H1 (cell line): ENCODE results near the gene PHRF1. TPM values are rescaled to one million over a fixed set of nuclear protein-coding genes. Genes with fewer than 3 reads are reported as not detected.
A peak's percentile ranks its signal among the peaks of the same experiment; 100 is the strongest.

Experiments used
- CTCF ChIA-PET: fragments of 300-600 bp; sonication (Branson Sonifier 250); formaldehyde crosslinking; loops from one replicate; lab custom pipeline; 2021; ENCODE audit not compliant: partially characterized antibody; lab: Charles Lee
- POLR2A ChIA-PET: fragments of 300-600 bp; sonication (Branson Sonifier 250); formaldehyde crosslinking; loops from one replicate; lab custom pipeline; 2021; ENCODE audit warnings: inconsistent platforms; ENCODE audit not compliant: partially characterized antibody; lab: Charles Lee
- DNase-seq, 2 experiments: peaks; one replicate each; pipeline versions ENCODE4 v3.0.0 to v3.0.0-alpha.2; 2010 to 2022; ENCODE audit warnings: low spot score in 2 of 2, low read depth in 1 of 2, mixed read lengths in 1 of 2
- FAIRE-seq: peaks from 2 replicates; lab custom pipeline; 2011; peaks lifted over from hg19 to GRCh38; lab: Jason Lieb, UNC
- H2AFZ ChIP-seq: 2 replicates; pipeline ENCODE4 v1.8.1; 2012; ENCODE audit warnings: low read length, inconsistent platforms
- H2AK5ac ChIP-seq: 2 replicates; pipeline ENCODE4 v1.6.1; 2013; ENCODE audit warnings: low read depth, low read length
- H2BK120ac ChIP-seq: replicated peaks from 2 replicates; pipeline ENCODE3; 2013; ENCODE audit warnings: low read depth, low read length, inconsistent platforms
- H2BK12ac ChIP-seq: 2 replicates; pipeline ENCODE4 v1.6.1; 2013; ENCODE audit warnings: low read depth, low read length
- H2BK15ac ChIP-seq: 2 replicates; pipeline ENCODE4 v1.6.1; 2013; ENCODE audit warnings: low read length
- H2BK20ac ChIP-seq: 2 replicates; pipeline ENCODE4 v1.6.1; 2013; ENCODE audit warnings: low read length
- H2BK5ac ChIP-seq: 2 replicates; pipeline ENCODE4 v1.6.1; 2013; ENCODE audit warnings: low read depth, low read length
- H3K14ac ChIP-seq: 2 replicates; pipeline ENCODE4 v1.6.1; 2013; ENCODE audit warnings: inconsistent platforms; ENCODE audit not compliant: insufficient read length
- H3K18ac ChIP-seq: 2 replicates; pipeline ENCODE4 v1.6.1; 2013; ENCODE audit warnings: low read length; ENCODE audit errors: extremely low read depth
- H3K23ac ChIP-seq: 2 replicates; pipeline ENCODE4 v1.6.1; 2013; ENCODE audit warnings: inconsistent platforms; ENCODE audit not compliant: insufficient read length
- H3K23me2 ChIP-seq: 2 replicates; pipeline ENCODE4 v1.6.1; 2013; ENCODE audit warnings: low read depth, low read length
- H3K27ac ChIP-seq: 2 replicates; pipeline ENCODE4 v1.6.1; 2011; ENCODE audit warnings: low read depth, low read length, inconsistent platforms
- H3K27me3 ChIP-seq, 4 experiments: replicated peaks in 1 of 4; 1 replicate in 1 of 4; 2 replicates in 3 of 4; pipeline versions ENCODE4 v1.6.1 to v1.8.1; 2011 to 2013; ENCODE audit warnings: low read length in 3 of 4, mild to moderate bottlenecking in 3 of 4, inconsistent platforms in 2 of 4, mixed read lengths in 2 of 4, moderate library complexity in 1 of 4; ENCODE audit not compliant: control insufficient read depth in 3 of 4, insufficient read depth in 3 of 4; ENCODE audit errors: extremely low read depth in 1 of 4
- H3K36me3 ChIP-seq, 4 experiments: 2 replicates each; pipeline versions ENCODE4 v1.6.1 to v1.8.1; 2011 to 2013; ENCODE audit warnings: mild to moderate bottlenecking in 4 of 4, low read length in 3 of 4, moderate library complexity in 2 of 4, control low read depth in 1 of 4, inconsistent platforms in 1 of 4; ENCODE audit not compliant: insufficient read depth in 4 of 4, control insufficient read depth in 2 of 4
- H3K4ac ChIP-seq: replicated peaks from 2 replicates; pipeline ENCODE3; 2013; ENCODE audit warnings: low read length, low read depth, mixed read lengths, inconsistent platforms; ENCODE audit not compliant: insufficient read length
- H3K4me1 ChIP-seq, 4 experiments: replicated peaks in 1 of 4; 1 replicate in 1 of 4; 2 replicates in 3 of 4; pipeline versions ENCODE4 v1.6.1 to v1.8.1; 2011 to 2013; ENCODE audit warnings: low read length in 3 of 4, inconsistent platforms in 2 of 4, mixed read lengths in 1 of 4; ENCODE audit not compliant: insufficient read depth in 4 of 4, control insufficient read depth in 3 of 4
- H3K4me2 ChIP-seq, 2 experiments: 2 replicates each; pipeline versions ENCODE4 v1.6.1 to v1.8.1; 2011 to 2013; ENCODE audit warnings: low read depth in 2 of 2, low read length in 2 of 2, control low read depth in 1 of 2, inconsistent platforms in 1 of 2, mild to moderate bottlenecking in 1 of 2; ENCODE audit not compliant: insufficient read depth in 1 of 2
- H3K4me3 ChIP-seq, 4 experiments: fragments of 200-600, 300-600 bp in 1 of 4; sonication (generic), shearing (Covaris generic), sonication (Bioruptor Twin) in 1 of 4; 2 replicates each; pipeline versions ENCODE4 v1.5.1 to v1.8.1; 2011 to 2016; ENCODE audit warnings: low read length in 4 of 4, low read depth in 3 of 4, control low read depth in 2 of 4, inconsistent platforms in 2 of 4, mild to moderate bottlenecking in 2 of 4, mixed read lengths in 1 of 4, moderate library complexity in 1 of 4; ENCODE audit not compliant: insufficient read depth in 2 of 4; ENCODE audit errors: extremely low read depth in 1 of 4
- H3K56ac ChIP-seq: replicated peaks from 2 replicates; pipeline ENCODE3; 2013; ENCODE audit warnings: low read depth, mild to moderate bottlenecking, mixed read lengths, low read length, inconsistent platforms; ENCODE audit not compliant: insufficient read length
- H3K79me1 ChIP-seq: 2 replicates; pipeline ENCODE4 v1.6.1; 2013; ENCODE audit warnings: low read depth, low read length, control low read depth
- H3K79me2 ChIP-seq, 2 experiments: 2 replicates each; pipeline versions ENCODE4 v1.6.1 to v1.8.1; 2012 to 2013; ENCODE audit warnings: low read length in 2 of 2, mild to moderate bottlenecking in 2 of 2, inconsistent platforms in 1 of 2; ENCODE audit not compliant: insufficient read depth in 2 of 2, control insufficient read depth in 1 of 2
- H3K9ac ChIP-seq, 4 experiments: replicated peaks in 1 of 4; 1 replicate in 1 of 4; 2 replicates in 3 of 4; pipeline versions ENCODE4 v1.6.1 to v1.8.1; 2011 to 2013; ENCODE audit warnings: low read depth in 3 of 4, low read length in 3 of 4, control low read depth in 2 of 4, mild to moderate bottlenecking in 2 of 4, moderate library complexity in 2 of 4, inconsistent platforms in 1 of 4; ENCODE audit errors: extremely low read depth in 1 of 4
- H3K9me3 ChIP-seq, 2 experiments: 2 replicates each; pipeline versions ENCODE4 v1.6.1 to v1.8.1; 2012 to 2013; ENCODE audit warnings: mild to moderate bottlenecking in 2 of 2, moderate library complexity in 2 of 2, control low read depth in 1 of 2, inconsistent platforms in 1 of 2, low read depth in 1 of 2, low read length in 1 of 2, mixed read lengths in 1 of 2; ENCODE audit not compliant: insufficient read depth in 2 of 2
- H4K20me1 ChIP-seq, 2 experiments: replicated peaks in 1 of 2; 2 replicates each; pipeline versions ENCODE3 to v1.8.1; 2011 to 2013; ENCODE audit warnings: inconsistent platforms in 2 of 2, low read length in 2 of 2, mild to moderate bottlenecking in 1 of 2; ENCODE audit not compliant: insufficient read depth in 2 of 2, control insufficient read depth in 1 of 2
- H4K5ac ChIP-seq: 2 replicates; pipeline ENCODE4 v1.6.1; 2013; ENCODE audit warnings: low read length, low read depth, mixed read lengths, inconsistent platforms; ENCODE audit not compliant: insufficient read length
- H4K8ac ChIP-seq: 2 replicates; pipeline ENCODE4 v1.8.0; 2013; ENCODE audit warnings: mild to moderate bottlenecking, moderate library complexity, low read length, inconsistent platforms; ENCODE audit not compliant: insufficient read depth; ENCODE audit errors: extremely low read depth
- H4K91ac ChIP-seq: replicated peaks from 2 replicates; pipeline ENCODE3; 2013; ENCODE audit warnings: low read length, mixed read lengths, inconsistent platforms; ENCODE audit not compliant: insufficient read length
- EZH2 ChIP-seq: fragments of 200-600 bp; sonication (generic); IDR thresholded peaks from 2 replicates; pipeline ENCODE4 v1.7.1; 2012; ENCODE audit warnings: low read depth, mild to moderate bottlenecking, moderate library complexity, low read length, inconsistent platforms; ENCODE audit not compliant: severe bottlenecking
- GABPA ChIP-seq: IDR thresholded peaks from 2 replicates; pipeline ENCODE4 v1.6.1; 2011; ENCODE audit warnings: mild to moderate bottlenecking, low read length, moderate library complexity, borderline replicate concordance; ENCODE audit not compliant: insufficient read depth
- KDM5A ChIP-seq: fragments of 200-600 bp; IDR thresholded peaks from 2 replicates; pipeline ENCODE4 v1.7.1; 2012; ENCODE audit warnings: mild to moderate bottlenecking, low read length, inconsistent platforms, mixed read lengths
- POLR2A ChIP-seq, 2 experiments: IDR thresholded peaks; 1 replicate in 1 of 2; 2 replicates in 1 of 2; pipeline ENCODE4 v1.6.1; 2011; ENCODE audit warnings: low read depth in 2 of 2, low read length in 2 of 2, mild to moderate bottlenecking in 2 of 2; ENCODE audit errors: control extremely low read depth in 1 of 2
- POLR2AphosphoS5 ChIP-seq: IDR thresholded peaks from 2 replicates; pipeline ENCODE4 v1.6.1; 2011; ENCODE audit warnings: low read depth, low read length
- RBBP5 ChIP-seq: IDR thresholded peaks from 2 replicates; pipeline ENCODE4 v1.7.1; 2012; ENCODE audit warnings: low read depth, mild to moderate bottlenecking, inconsistent platforms, low read length, moderate library complexity, borderline replicate concordance
- SP2 ChIP-seq: IDR thresholded peaks from 2 replicates; pipeline ENCODE4 v1.6.1; 2012; ENCODE audit warnings: mild to moderate bottlenecking, low read length, inconsistent platforms
- SUZ12 ChIP-seq: fragments of 200-600 bp; sonication (generic); IDR thresholded peaks from 2 replicates; pipeline ENCODE4 v1.6.1; 2012; ENCODE audit warnings: mild to moderate bottlenecking, inconsistent platforms, low read length, moderate library complexity, mixed read lengths
- WGBS, 2 experiments: shearing (Covaris generic) in 1 of 2; methylation state at CpG; one replicate each; pipeline versions ENCODE4 v1.1.6 to v1.1.7; 2013 to 2015; ENCODE audit warnings: low lambda C conversion rate in 2 of 2, mixed read lengths in 2 of 2, inconsistent platforms in 1 of 2, low coverage in 1 of 2, missing lambda C conversion rate in 1 of 2; ENCODE audit not compliant: insufficient replicate concordance in 2 of 2, insufficient coverage in 1 of 2, insufficient read length in 1 of 2; ENCODE audit errors: extremely low coverage in 1 of 2, missing lambda C conversion rate in 1 of 2; 5-methylcytosine and 5-hydroxymethylcytosine counted together
- polyA plus RNA-seq, 7 experiments: library from polyadenylated mRNA; depleted of rRNA in 3 of 7; stranded (reverse) in 5 of 7; unstranded in 2 of 7; fragments of >200 nt in 5 of 7; fragments of 200-250 nt in 2 of 7; gene quantifications; 1 replicate in 5 of 7; 2 replicates in 1 of 7; 4 replicates in 1 of 7; pipeline versions ENCODE4 v1.2.1 to v1.2.3, GENCODE V29; 2011 to 2013; ENCODE audit warnings: missing spikeins in 2 of 7, mixed read lengths in 2 of 7
- total RNA-seq: library from RNA; stranded (reverse); fragmentation: NEBNext Ultra II Directional; extraction: Animal tissue kit (Norgen Biotek cat#: 25700); gene quantifications from 2 replicates; pipeline ENCODE4 v1.2.1, GENCODE V29; 2021
- TF ChIP-seq, protein P1 (sequence below): IDR thresholded peaks from 2 replicates; pipeline ENCODE4 v1.6.1; 2012; ENCODE audit warnings: inconsistent platforms
- TF ChIP-seq, protein P2 (sequence below): IDR thresholded peaks from 2 replicates; pipeline ENCODE4 v1.6.1; 2012; ENCODE audit warnings: inconsistent platforms

Gene PHRF1
- total and polyA plus RNA-seq, 2 of the 8 experiments (the other 6 are each of a cell fraction or from before 2014, with no cell fraction given), result 13.4 to 37.3 TPM

DNA sequence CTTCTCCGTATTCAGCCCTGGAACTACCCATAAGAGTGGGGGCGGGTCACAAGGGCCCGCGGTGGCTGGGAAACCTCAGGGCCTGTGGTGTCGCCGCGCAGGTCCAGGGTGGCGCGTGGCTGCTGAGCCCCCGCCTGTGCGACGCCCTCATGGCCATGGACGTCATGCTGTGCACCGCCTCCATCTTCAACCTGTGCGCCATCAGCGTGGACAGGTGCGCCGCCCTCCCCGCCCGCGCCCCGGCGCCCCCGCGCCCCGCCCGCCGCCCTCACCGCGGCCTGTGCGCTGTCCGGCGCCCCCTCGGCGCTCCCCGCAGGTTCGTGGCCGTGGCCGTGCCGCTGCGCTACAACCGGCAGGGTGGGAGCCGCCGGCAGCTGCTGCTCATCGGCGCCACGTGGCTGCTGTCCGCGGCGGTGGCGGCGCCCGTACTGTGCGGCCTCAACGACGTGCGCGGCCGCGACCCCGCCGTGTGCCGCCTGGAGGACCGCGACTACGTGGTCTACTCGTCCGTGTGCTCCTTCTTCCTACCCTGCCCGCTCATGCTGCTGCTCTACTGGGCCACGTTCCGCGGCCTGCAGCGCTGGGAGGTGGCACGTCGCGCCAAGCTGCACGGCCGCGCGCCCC, 63.2 kb downstream of the PHRF1 start:
- Histone ChIP-seq H3K27ac (peak overlapping the region; percentile 78), H3K14ac (no peak overlapping the region), H3K4me3 (peak overlapping the region; percentile 26 to 60 (median 35)), H2BK20ac (no peak overlapping the region; the same call in 1 of the 2 replicates), H3K79me1 (no peaks in the 10 kb centered on the region), H3K9ac (peak overlapping the region; percentile 35 to 67 (median 49); a peak in 6 of 7 replicates), H2BK12ac (peak overlapping the region; percentile 99), H3K23ac (no peak overlapping the region), H3K36me3 (peaks cover 0 to 3% (median 0%) of the 10 kb centered on the region in 4 experiments; a peak in 1 of 8 replicates), H2AFZ (no peak overlapping the region), H3K18ac (peak overlapping the region; percentile 97), H4K91ac (peak overlapping the region; percentile 95), H3K4ac (peak overlapping the region; percentile 38), H4K8ac (peak overlapping the region; percentile 93), H2BK120ac (peak overlapping the region; percentile 90), H4K20me1 (peaks cover 0 to 5% of the 10 kb centered on the region in 2 experiments), H3K27me3 (peaks cover 21 to 49% (median 43%) of the 10 kb centered on the region in 4 experiments), H2AK5ac (peak overlapping the region; percentile 86), H3K4me1 (peaks cover 0 to 30% (median 20%) of the 10 kb centered on the region in 4 experiments; a peak in 6 of 7 replicates), H2BK15ac (0 out of 2 replicates have a peak overlapping the region, but pooled peaks have one; percentile 72), H2BK5ac (no peak overlapping the region), H3K23me2 (peaks cover 21% of the 10 kb centered on the region; the same call in 1 of the 2 replicates), H3K4me2 (peak overlapping the region; percentile 81 to 91), H3K79me2 (no peaks in the 10 kb centered on the region), H3K56ac (no peak overlapping the region), H3K9me3 (no peaks in the 10 kb centered on the region; a peak in 1 of 4 replicates), H4K5ac (peak overlapping the region; percentile 65)
- 27% methylated on average over 35 of the region's 80 CpGs; no CpG with 5 or more reads in 1 of the 2 experiments for WGBS, 2 experiments
- no peak for DNase-seq
- ChIA-PET POLR2A (interaction anchor here (0.6 to 3.6 kb wide), 16 partner anchors 10 to 438 kb away, joined by 3 to 20 read pairs (median 6); partner anchors contain the start of genes IRF7 and TALDO1), CTCF (interaction anchor here (0.7 to 2.0 kb wide), 3 partner anchors 20 to 132 kb away, joined by 3 to 10 read pairs (median 3); no protein-coding TSS in a partner anchor)
- no peak for FAIRE-seq
- peak; percentile 34; the same call in 1 of the 2 replicates for TF ChIP-seq POLR2AphosphoS5
- peak; percentile 33 for TF ChIP-seq EZH2
- no peak for TF ChIP-seq SP2
- TF ChIP-seq, protein P1, sequence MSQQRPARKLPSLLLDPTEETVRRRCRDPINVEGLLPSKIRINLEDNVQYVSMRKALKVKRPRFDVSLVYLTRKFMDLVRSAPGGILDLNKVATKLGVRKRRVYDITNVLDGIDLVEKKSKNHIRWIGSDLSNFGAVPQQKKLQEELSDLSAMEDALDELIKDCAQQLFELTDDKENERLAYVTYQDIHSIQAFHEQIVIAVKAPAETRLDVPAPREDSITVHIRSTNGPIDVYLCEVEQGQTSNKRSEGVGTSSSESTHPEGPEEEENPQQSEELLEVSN, result 0 out of 2 replicates have a peak, but pooled peaks have one; percentile 29
- TF ChIP-seq KDM5A, result no peak
- peak; percentile 52; the same call in 1 of the 2 replicates for TF ChIP-seq SUZ12
- TF ChIP-seq RBBP5, result no peak
- peak in 1 of 2 experiments; percentile 23; a peak in 1 of 3 replicates for TF ChIP-seq POLR2A (IDR thresholded peaks at IDR 0.05; ENCODE audit: control extremely low read depth in 1 of 2, low read depth in 2 of 2, low read length in 2 of 2)
- TF ChIP-seq, protein P2, sequence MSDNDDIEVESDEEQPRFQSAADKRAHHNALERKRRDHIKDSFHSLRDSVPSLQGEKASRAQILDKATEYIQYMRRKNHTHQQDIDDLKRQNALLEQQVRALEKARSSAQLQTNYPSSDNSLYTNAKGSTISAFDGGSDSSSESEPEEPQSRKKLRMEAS, result peak; percentile 87
- TF ChIP-seq GABPA, result peak; percentile 26; the same call in 1 of the 2 replicates
- TF ChIP-seq, all 59 proteins: peak for 7
